ENCODE measurements around the gene HORMAD1. TPM values are rescaled to one million over a fixed set of nuclear protein-coding genes. Genes with fewer than 3 reads are reported as not detected.
A peak's percentile ranks its signal among the peaks of the same experiment; 100 is the strongest.

Gene HORMAD1
- total RNA-seq, 1 donor from 2014 or later = not detected

GRCh38 chr1:150765296-150765976, 44.7 kb upstream of the HORMAD1 start, which contains the start of gene CTSS:
Gene CTSS, minus strand, starts transcription at chr1:150765778. Its CDS starts 1,015 bp downstream, at chr1:150764763.
- Mint-ChIP-seq H3K36me3 (ENCODE audit: low read depth, unreplicated experiment) (no peaks in the 10 kb centered on the region), H3K9me3 (ENCODE audit: unreplicated experiment) (peaks cover under 1% of the 10 kb centered on the region), H3K4me3 (ENCODE audit: unreplicated experiment) (no peak within 1 kb of the TSS), H3K27ac (ENCODE audit: unreplicated experiment) (no peak within 1 kb of the TSS), H3K4me1 (ENCODE audit: low read depth, unreplicated experiment) (peaks cover 3% of the 10 kb centered on the region), H3K27me3 (ENCODE audit: low read depth, unreplicated experiment) (no peaks in the 10 kb centered on the region)
- Histone ChIP-seq H4K20me1 (ENCODE audit: insufficient read depth, low read length) (no peaks in the 10 kb centered on the region), H3K9ac (ENCODE audit: low read length) (peak within 1 kb of the TSS; percentile 37), H3K4me3 (ENCODE audit: insufficient read depth, low read depth, low read length) (no peak within 1 kb of the TSS), H2AFZ (ENCODE audit: low read depth, low read length) (peak within 1 kb of the TSS; percentile 7), H3K4me2 (ENCODE audit: low read length) (peak within 1 kb of the TSS; percentile 67), H3K4me1 (ENCODE audit: insufficient read depth, low read length) (peaks cover 4% of the 10 kb centered on the region), H3K79me2 (ENCODE audit: insufficient read depth, low read length) (no peaks in the 10 kb centered on the region), H3K27ac (ENCODE audit: low read depth, low read length) (peak within 1 kb of the TSS; percentile 49), H3K27me3 (ENCODE audit: insufficient read depth, low read length) (no peaks in the 10 kb centered on the region), H3K36me3 (ENCODE audit: insufficient read depth, low read length) (no peaks in the 10 kb centered on the region), H3K9me3 (ENCODE audit: insufficient read depth, low read depth, low read length) (no peaks in the 10 kb centered on the region)
- no peak for TF ChIP-seq CTCF (IDR thresholded peaks at IDR 0.05; ENCODE audit: insufficient read depth, low read depth, low read length)
- TF ChIP-seq EZH2 (IDR thresholded peaks at IDR 0.05; ENCODE audit: insufficient read depth, low read length) = no peak
- FAIRE-seq (no peak), DNase-seq (ENCODE audit: low read depth) (no peak)

GRCh38 chr1:150764617-150765101, 44.0 kb upstream of the HORMAD1 start:
- Histone ChIP-seq H3K36me3 (ENCODE audit: insufficient read depth, low read length) (no peaks in the 10 kb centered on the region), H3K4me1 (ENCODE audit: insufficient read depth, low read length) (peaks cover 4% of the 10 kb centered on the region), H3K9me3 (ENCODE audit: insufficient read depth, low read depth, low read length) (no peaks in the 10 kb centered on the region), H3K9ac (ENCODE audit: low read length) (peak overlapping the region; percentile 37), H3K27me3 (ENCODE audit: insufficient read depth, low read length) (no peaks in the 10 kb centered on the region), H4K20me1 (ENCODE audit: insufficient read depth, low read length) (no peaks in the 10 kb centered on the region), H2AFZ (ENCODE audit: low read depth, low read length) (no peak overlapping the region), H3K27ac (ENCODE audit: low read depth, low read length) (peak overlapping the region; percentile 49), H3K4me2 (ENCODE audit: low read length) (peak overlapping the region; percentile 67), H3K4me3 (ENCODE audit: insufficient read depth, low read depth, low read length) (no peak overlapping the region), H3K79me2 (ENCODE audit: insufficient read depth, low read length) (no peaks in the 10 kb centered on the region)
- peaks cover under 1% of the 10 kb centered on the region for H3K36me3 Mint-ChIP-seq (ENCODE audit: low read depth, unreplicated experiment)
- no peak overlapping the region for H3K4me3 Mint-ChIP-seq (ENCODE audit: unreplicated experiment)
- H3K27ac Mint-ChIP-seq (ENCODE audit: unreplicated experiment) = no peak overlapping the region
- peak; percentile 84 for DNase-seq (ENCODE audit: low read depth)
- peaks cover 7% of the 10 kb centered on the region for H3K9me3 Mint-ChIP-seq (ENCODE audit: unreplicated experiment)
- no peaks in the 10 kb centered on the region for H3K27me3 Mint-ChIP-seq (ENCODE audit: low read depth, unreplicated experiment)
- H3K4me1 Mint-ChIP-seq (ENCODE audit: low read depth, unreplicated experiment) = peaks cover 3% of the 10 kb centered on the region
- no peak for TF ChIP-seq CTCF (IDR thresholded peaks at IDR 0.05; ENCODE audit: insufficient read depth, low read depth, low read length)
- TF ChIP-seq EZH2 (IDR thresholded peaks at IDR 0.05; ENCODE audit: insufficient read depth, low read length) = no peak
- FAIRE-seq = no peak

GRCh38 chr1:150763018-150763417, 42.3 kb upstream of the HORMAD1 start:
- Mint-ChIP-seq H3K27me3 (ENCODE audit: low read depth, unreplicated experiment) (no peaks in the 10 kb centered on the region), H3K4me3 (ENCODE audit: unreplicated experiment) (no peak overlapping the region)
- FAIRE-seq = no peak

More at GRCh38 chr1:150763018-150763417, 42.3 kb upstream of the HORMAD1 start:
- Histone ChIP-seq H3K4me1 (ENCODE audit: insufficient read depth, low read length) (peaks cover 4% of the 10 kb centered on the region), H3K79me2 (ENCODE audit: insufficient read depth, low read length) (no peaks in the 10 kb centered on the region), H3K36me3 (ENCODE audit: insufficient read depth, low read length) (no peaks in the 10 kb centered on the region), H3K4me3 (ENCODE audit: insufficient read depth, low read depth, low read length) (no peak overlapping the region), H3K9ac (ENCODE audit: low read length) (no peak overlapping the region), H4K20me1 (ENCODE audit: insufficient read depth, low read length) (no peaks in the 10 kb centered on the region), H3K27ac (ENCODE audit: low read depth, low read length) (no peak overlapping the region), H3K4me2 (ENCODE audit: low read length) (no peak overlapping the region), H3K9me3 (ENCODE audit: insufficient read depth, low read depth, low read length) (no peaks in the 10 kb centered on the region), H3K27me3 (ENCODE audit: insufficient read depth, low read length) (no peaks in the 10 kb centered on the region), H2AFZ (ENCODE audit: low read depth, low read length) (no peak overlapping the region)
- H3K27ac Mint-ChIP-seq (ENCODE audit: unreplicated experiment) = no peak overlapping the region
- peaks cover 8% of the 10 kb centered on the region for H3K9me3 Mint-ChIP-seq (ENCODE audit: unreplicated experiment)
- TF ChIP-seq CTCF (IDR thresholded peaks at IDR 0.05; ENCODE audit: insufficient read depth, low read depth, low read length) = no peak
- TF ChIP-seq EZH2 (IDR thresholded peaks at IDR 0.05; ENCODE audit: insufficient read depth, low read length) = no peak
- no peak for DNase-seq (ENCODE audit: low read depth)
- H3K4me1 Mint-ChIP-seq (ENCODE audit: low read depth, unreplicated experiment) = peaks cover 3% of the 10 kb centered on the region
- peaks cover 2% of the 10 kb centered on the region for H3K36me3 Mint-ChIP-seq (ENCODE audit: low read depth, unreplicated experiment)
